GM19372 (cell line): ENCODE data around the gene ACSM3.
"Not testable (repeated sequence)": the region's sequence is repeated elsewhere in the genome, so short reads cannot be mapped to it uniquely, and the experiment has no call there.

Experiments
- ATAC-seq: cut with Tn5 transposase; IDR thresholded peaks from one replicate; pipeline ENCODE4 v1.9.1; 2021; ENCODE audit warnings: mild to moderate bottlenecking, low read depth, moderate library complexity; ENCODE audit not compliant: unreplicated experiment

ACSM3 gene

DNA sequence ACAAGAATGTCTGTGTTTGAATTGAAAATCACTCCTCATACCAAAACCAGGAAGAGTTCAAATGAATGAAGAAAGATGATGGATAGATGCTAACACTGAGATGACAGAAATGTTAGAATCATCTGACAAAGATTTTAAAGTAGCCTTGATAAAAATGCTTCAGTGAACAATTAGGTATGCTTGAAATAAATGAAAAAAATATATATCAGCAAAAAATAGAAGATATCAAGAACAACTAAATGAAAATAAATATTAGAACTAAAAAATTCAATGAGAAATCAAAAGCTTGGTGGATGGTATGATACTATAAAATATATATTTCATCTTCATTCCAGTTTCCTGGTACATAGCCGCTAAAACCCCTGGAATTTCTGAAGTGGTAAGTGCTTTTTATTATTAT is 8.6 kb upstream of the ACSM3 start:
- ATAC-seq, result no peak

DNA sequence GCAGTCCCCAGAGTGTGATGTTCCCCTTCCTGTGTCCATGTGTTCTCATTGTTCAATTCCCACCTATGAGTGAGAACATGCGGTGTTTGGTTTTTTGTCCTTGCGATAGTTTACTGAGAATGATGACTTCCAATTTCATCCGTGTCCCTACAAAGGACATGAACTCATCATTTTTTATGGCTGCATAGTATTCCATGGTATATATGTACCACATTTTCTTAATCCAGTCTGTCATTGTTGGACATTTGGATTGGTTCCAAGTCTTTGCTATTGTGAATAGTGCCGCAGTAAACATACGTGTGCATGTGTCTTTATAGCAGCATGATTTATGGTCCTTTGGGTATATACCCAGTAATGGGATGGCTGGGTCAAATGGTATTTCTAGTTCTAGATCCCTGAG is 8.0 kb upstream of the ACSM3 start:
- not testable (repeated sequence) for ATAC-seq

DNA sequence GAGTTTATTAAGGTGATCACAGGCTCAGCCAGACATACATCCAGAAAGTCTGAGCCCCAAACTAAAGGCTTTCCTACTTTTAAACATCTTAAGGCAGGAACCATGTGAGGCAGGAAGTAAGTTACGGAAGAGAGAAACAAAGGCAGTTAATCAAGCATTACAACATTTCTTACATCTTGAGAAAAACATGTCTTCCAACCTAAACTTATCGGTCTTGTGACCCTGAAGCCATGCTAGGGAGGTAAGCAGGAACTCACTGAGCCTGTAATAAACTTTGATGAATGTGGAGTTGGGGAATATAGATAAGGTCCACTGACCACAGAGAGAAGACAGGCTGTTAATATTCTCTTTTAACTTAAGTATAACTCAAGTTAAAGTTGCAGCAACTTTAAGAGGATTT is 3.5 kb upstream of the ACSM3 start:
- no peak for ATAC-seq

- no peak for ATAC-seq
Observed at GRCh38 chr16:20761175-20761574, 2.6 kb upstream of the ACSM3 start.

DNA sequence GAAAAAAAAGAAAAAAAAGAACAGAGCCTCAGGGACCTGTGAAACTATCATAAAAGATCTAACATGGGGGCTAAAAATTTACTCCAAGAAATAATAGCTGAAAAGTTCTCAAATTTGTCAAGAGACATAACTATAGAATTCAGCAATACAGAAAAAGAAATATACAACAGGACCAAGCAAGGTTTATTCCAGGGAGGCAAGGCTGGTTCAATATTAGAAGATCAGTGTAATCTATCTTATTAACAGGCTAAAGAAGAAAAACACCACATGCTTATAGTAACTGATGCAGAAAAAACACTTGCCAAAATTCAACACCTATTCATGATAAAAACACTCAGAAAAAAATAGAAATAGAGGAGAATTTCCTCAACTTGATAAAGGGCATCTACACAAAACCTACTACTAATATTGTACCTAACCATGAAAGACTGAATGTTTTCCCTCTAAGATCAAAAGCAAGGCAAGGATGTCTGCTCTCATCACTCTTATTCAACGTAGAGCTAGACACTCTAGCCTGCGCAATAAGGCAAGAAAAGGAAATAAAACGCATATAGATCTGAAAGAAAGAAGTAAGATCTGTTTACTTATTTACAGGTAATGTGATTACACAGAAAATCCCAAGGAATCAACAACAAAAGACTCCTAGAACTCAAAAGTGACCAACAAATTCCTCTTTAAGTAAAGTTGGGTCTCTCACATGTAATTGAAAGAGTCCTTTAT is 1.2 kb upstream of the ACSM3 start:
- ATAC-seq, result no peak

DNA sequence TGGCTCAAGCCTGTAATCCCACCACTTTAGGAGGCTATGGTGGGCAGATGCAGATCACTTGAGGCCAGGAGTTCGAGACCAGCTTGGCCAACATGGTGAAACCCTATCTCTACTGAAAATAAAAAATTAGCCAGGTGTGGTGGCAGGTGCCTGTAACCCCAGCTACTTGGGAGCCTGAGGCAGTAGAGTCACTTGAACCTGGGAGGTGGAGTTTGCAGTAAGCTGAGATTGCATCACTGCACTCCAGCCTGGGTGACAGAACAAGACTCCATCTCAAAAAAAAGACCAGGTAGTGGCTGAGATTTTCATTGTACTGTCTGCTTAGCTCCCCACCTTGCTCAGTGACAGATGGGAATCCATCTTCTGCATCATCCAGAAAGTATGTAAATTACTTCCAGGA is 634 bp downstream of the ACSM3 start:
- not testable (repeated sequence) for ATAC-seq

DNA sequence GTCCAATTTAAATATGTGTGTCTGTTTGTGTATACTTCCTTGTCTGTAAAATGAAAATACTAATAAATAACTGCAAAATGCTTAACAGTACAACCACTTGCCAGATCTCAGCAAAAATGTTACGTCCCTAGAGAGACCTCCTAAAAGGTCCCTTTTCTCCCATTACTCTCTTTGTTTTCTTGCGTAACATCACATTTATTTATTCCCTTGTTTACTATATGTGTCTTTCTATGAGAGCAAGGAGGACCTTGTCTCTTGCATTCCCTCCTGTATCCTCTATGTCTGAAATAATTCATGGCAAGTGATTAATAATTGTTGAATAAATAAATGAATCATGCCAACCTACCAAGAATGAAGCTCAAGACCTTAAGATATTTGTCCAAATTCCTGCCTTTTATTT is 1.9 kb downstream of the ACSM3 start:
- no peak for ATAC-seq

DNA sequence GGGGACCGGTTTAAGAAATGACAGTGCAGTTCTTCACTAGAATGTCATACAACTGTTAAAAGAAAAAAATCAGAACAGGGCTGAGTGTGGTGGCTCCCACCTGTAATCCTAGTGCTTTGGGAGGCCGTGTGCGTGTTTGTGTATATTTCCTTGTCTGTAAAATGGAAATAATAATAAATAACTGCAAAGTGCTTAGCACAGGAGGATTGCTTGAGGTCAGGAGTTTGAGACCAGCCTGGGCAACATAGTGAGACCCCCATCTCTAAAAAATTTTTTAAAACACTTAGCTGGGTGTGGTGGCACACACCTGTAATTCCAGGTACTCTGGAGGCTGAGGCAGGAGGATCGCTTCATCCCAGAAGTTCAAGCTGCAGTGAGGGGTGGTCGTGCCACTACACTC is 2.5 kb downstream of the ACSM3 start:
- ATAC-seq, result no peak

DNA sequence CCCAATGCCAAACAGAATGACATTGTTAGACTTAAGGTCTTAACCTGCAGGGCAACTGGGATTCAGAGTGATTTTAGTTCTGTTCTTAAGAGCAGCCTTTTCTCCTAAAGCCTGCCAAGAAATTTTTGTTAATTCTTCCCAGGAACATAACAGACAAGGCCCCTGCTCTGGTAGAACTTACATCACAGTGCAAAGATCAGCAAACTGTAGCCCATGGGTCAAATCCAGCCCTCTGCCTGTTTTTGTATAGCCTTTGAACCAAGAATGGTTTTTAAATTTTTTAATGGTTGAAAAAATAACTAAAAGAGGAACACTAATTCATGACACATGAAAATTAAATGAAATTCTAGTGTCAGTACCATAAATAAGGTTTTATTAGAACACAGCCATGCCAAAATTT is 3.8 kb downstream of the ACSM3 start:
- no peak for ATAC-seq

GRCh38 chr16:20768121-20768520 is 4.3 kb downstream of the ACSM3 start:
- ATAC-seq, result no peak

GRCh38 chr16:20768818-20769217 is 5.0 kb downstream of the ACSM3 start:
- no peak for ATAC-seq

- ATAC-seq, result no peak
Observed at GRCh38 chr16:20773679-20774078, 9.9 kb downstream of the ACSM3 start.

- no peak for ATAC-seq
Observed at GRCh38 chr16:20774703-20775362, 11.0 kb downstream of the ACSM3 start.

- ATAC-seq, result no peak
Observed at GRCh38 chr16:20781697-20782096, 17.9 kb downstream of the ACSM3 start.

GRCh38 chr16:20782470-20782869 is 18.7 kb downstream of the ACSM3 start:
- ATAC-seq, result no peak

GRCh38 chr16:20784204-20784603 is 20.4 kb downstream of the ACSM3 start:
- ATAC-seq, result no peak

DNA sequence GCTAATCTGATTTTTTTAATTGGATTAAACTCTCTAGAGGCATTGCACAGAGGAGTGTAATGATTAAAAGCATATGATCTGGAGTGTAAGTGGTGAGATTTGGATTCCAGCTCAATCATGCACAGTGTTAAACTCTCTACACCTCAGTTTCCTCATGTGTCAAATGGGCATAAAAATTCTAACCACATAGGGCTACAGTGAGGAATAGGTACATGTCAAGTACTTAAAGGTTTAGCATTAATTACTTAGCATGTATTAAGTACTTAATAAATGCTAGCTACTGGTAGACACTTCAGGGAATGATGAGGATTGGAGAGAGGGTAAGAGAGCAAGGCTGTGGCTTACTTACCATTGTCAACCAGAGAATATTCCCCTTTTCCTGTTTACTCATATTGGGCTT is 25.3 kb downstream of the ACSM3 start:
- no peak for ATAC-seq

GRCh38 chr16:20791923-20792612 is 28.3 kb downstream of the ACSM3 start:
- no peak for ATAC-seq

GRCh38 chr16:20798364-20798763 is 34.5 kb downstream of the ACSM3 start:
- no peak for ATAC-seq

- no peak for ATAC-seq
Observed at GRCh38 chr16:20799599-20799998, 35.8 kb downstream of the ACSM3 start.

GRCh38 chr16:20801278-20801677 is 37.5 kb downstream of the ACSM3 start:
- no peak for ATAC-seq

DNA sequence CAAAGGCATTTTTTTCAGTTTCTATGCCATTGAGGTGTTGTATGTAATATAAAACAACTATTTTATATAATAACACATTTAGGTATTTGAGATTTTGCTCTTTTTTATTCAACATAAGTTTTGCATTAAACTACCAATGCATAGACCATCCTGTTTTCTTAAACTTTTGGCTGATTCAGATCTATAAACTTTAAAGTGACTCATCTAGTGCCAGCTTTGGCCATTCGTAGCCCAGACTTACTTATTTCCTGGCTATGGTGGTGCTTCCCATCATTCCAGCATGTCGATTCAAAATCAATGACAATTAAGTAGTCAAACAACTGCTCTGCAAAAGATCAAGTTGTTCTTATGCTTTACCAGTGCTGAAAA is 39.4 kb downstream of the ACSM3 start:
- ATAC-seq, result no peak
